Fibroblast of villous mesenchyme (primary cell): ENCODE measurements around the gene CREB5. TPM values are rescaled to one million over a fixed set of nuclear protein-coding genes. Genes with fewer than 3 reads are reported as not detected.

Source experiments
- DNase-seq: peaks from one replicate; pipeline ENCODE4 v3.0.0-alpha.2; 2010; ENCODE audit warnings: low read depth
- H3K4me3 ChIP-seq: 2 replicates; pipeline ENCODE4 v1.5.1; 2011; ENCODE audit warnings: low read depth, mild to moderate bottlenecking, low read length
- total RNA-seq: library from RNA; depleted of rRNA; stranded (reverse); fragments of >200 nt; gene quantifications from 2 replicates; pipeline ENCODE4 v1.2.3, GENCODE V29; 2012
- TF ChIP-seq, protein P1 (sequence below): IDR thresholded peaks from 2 replicates; pipeline ENCODE4 v1.5.1; 2012; ENCODE audit warnings: low read depth, mild to moderate bottlenecking, low read length; ENCODE audit not compliant: insufficient read depth

Gene CREB5
- total RNA-seq, 1 donor = 6.0 TPM

DNA sequence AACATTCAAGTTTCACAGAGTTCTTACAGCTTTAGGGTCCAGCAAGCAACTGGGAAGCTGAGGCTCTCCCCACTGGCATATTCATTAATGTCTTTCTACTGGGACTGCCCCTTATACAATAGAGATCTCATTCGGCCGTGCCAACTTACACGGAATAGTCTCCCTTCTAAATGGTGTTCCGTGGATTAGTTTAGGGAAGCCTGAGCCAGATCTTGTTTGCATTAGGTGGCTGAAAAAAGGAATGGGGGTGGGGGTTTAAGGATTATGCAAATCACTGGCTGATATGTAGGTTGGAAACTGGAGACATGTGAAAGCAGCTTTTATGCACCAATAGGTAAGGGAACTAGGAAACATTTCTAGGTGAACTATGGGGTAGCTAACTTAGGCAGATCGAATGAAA, 327.5 kb downstream of the CREB5 start:
- no peak for DNase-seq
- no peak overlapping the region for H3K4me3 ChIP-seq
- TF ChIP-seq, protein P1, sequence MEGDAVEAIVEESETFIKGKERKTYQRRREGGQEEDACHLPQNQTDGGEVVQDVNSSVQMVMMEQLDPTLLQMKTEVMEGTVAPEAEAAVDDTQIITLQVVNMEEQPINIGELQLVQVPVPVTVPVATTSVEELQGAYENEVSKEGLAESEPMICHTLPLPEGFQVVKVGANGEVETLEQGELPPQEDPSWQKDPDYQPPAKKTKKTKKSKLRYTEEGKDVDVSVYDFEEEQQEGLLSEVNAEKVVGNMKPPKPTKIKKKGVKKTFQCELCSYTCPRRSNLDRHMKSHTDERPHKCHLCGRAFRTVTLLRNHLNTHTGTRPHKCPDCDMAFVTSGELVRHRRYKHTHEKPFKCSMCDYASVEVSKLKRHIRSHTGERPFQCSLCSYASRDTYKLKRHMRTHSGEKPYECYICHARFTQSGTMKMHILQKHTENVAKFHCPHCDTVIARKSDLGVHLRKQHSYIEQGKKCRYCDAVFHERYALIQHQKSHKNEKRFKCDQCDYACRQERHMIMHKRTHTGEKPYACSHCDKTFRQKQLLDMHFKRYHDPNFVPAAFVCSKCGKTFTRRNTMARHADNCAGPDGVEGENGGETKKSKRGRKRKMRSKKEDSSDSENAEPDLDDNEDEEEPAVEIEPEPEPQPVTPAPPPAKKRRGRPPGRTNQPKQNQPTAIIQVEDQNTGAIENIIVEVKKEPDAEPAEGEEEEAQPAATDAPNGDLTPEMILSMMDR = no peak

DNA sequence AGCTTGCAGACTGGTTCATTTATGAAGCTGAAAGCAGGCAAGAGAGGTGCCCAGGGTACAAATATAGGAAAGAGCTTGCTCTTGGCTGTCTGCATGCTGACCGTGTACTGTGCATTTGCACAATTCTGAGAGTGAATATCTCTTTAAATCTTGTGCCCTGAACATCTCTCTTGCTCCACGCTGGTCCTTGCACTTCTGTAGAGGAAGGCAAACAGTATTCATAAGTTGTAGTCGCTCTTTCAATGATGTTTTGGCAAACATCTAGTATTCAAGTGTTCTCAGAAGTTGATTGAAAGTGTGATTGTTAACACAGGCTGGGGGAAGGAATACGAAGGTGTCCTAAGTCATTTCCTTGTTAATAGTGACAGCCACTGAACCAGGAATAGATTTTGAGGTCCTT, 332.6 kb downstream of the CREB5 start:
- H3K4me3 ChIP-seq = no peak overlapping the region
- DNase-seq = no peak
- TF ChIP-seq, protein P1 = no peak

DNA sequence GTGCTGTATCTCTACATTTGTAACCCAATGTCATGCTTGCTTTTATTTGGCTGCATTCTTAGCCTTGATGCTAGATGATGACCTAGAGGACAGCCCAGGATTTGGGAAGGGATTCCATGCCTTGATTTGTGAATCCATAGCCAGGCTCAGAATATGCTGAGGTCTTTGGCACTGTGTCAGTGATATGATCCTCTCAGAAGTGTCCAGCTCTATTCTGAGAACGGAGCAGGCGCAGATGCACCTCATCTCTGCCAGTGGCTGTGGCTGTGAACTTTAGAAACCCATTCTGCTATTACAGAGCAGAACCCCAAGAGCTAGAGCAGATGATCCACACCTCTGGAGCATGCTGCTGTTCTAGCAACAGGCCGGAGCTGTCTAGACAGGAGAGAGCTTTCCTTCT, 333.0 kb downstream of the CREB5 start:
- TF ChIP-seq, protein P1 = no peak
- no peak for DNase-seq
- no peak overlapping the region for H3K4me3 ChIP-seq

DNA sequence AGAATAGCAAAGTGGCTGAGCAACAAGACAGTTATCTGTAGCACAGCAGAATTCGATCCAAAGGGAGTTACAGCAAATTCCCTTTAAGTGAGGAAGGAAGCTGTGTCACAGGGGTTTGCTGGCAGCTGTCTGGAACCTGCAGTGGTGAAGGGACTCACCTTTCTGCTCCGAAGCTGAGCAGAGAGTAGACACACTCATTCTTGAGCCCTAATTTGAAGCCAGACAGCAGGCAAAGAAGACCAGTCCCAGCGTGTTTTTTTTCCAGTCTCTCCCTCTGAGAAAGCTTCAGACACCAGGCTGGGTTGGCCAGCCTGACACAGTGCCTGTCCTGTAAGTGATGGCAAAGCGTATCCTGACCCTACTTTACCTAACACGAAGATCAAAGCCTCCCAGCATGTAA, 335.1 kb downstream of the CREB5 start:
- DNase-seq = no peak
- no peak overlapping the region for H3K4me3 ChIP-seq
- TF ChIP-seq, protein P1 = no peak

DNA sequence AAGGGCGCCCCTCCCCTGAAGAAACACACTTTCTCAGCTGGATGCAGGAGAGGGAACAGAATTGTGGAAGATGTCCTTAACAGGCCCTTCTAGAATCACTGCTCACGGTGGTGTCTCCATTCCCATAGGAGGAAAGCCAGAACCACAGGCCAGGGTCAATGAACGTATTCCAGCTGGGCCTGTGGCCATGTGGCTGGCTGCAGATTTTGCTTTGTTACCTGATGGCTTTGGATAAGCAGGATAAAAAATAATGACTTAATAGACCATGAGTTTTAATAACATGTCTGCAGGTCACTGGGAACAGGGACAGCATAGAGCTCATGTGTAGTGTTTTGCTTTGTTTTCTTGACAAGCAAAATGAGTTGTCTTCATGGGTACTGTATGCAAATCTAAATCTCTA, 335.5 kb downstream of the CREB5 start:
- H3K4me3 ChIP-seq = no peak overlapping the region
- TF ChIP-seq, protein P1 = no peak

DNA sequence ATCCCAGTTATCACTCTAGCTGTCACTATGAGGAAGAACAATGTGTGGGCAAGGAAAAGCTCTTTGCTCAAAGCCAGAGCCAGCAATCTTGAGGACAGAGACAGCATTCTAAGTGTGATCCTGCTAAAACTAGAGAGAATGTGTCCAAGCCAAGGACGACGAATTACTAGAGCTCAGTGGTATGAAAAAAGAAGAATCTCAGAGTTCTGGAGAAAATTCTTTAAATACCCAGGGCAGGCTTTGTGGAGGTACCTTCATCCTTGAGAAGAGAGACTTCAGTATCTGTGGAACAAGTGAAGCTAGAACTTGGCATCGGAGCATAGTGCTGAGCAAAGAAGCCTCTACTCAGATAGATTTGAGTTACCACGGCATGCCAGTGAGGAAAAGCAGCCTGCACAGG, 336.0 kb downstream of the CREB5 start:
- no peak overlapping the region for H3K4me3 ChIP-seq
- TF ChIP-seq, protein P1 = no peak
- DNase-seq = no peak

More for the DNA sequence above, 335.5 kb downstream of the CREB5 start:
- no peak for DNase-seq

DNA sequence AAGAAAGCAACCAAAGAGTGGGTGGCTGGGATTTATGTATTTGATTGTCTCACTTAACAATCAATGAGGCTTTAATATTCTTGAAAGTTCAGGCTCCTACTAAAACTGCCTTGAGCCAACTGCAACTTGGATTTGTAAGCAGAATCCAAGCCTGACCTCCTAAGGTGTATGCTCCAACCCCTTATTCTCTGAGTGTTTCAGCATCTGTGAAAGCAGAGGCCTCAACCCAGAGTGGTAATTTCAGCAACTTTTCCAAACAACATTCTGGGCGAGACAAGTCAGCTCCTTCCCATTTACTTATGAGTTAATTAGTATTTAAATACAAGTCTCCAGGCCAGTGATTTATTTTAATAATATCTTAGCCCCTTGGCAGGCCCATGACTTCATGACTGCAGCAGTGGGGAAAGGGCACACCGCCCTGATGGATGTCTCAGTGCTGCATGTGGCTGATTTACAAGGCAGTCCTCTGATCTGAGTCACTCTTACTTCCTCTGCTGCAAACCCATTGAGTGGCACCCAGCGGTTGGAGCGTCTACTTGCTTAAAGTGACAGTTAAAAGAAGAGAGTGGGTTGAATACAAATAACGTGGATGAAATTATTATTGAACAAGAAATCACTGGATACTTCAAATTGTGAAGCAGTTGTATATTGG, 336.7 kb downstream of the CREB5 start:
- peak; percentile 37 for DNase-seq
- TF ChIP-seq, protein P1 = no peak

More for the DNA sequence above, 336.7 kb downstream of the CREB5 start:
- no peak overlapping the region for H3K4me3 ChIP-seq
